ENCODE results near the gene FAM47A.

Gene FAM47A

GRCh38 chrX:34132028-34132427 lies at the start of gene FAM47A:
TSS of gene FAM47A (minus strand) at chrX:34132314. CDS start at chrX:34132278, 36 bp downstream.
- no peak within 1 kb of the TSS for H3K4me3 ChIP-seq (replicated peaks; ENCODE audit: low read depth, low read length)
- no peak for TF ChIP-seq CTCF (IDR thresholded peaks at IDR 0.05; ENCODE audit: insufficient read depth, low read length, poor library complexity, severe bottlenecking)
- no peaks in the 10 kb centered on the region for H3K36me3 ChIP-seq (ENCODE audit: control insufficient read depth, insufficient read depth, low read length)
- H3K27me3 ChIP-seq (replicated peaks; ENCODE audit: control insufficient read depth, insufficient read depth, low read length): no peaks in the 10 kb centered on the region
- no peak for DNase-seq (ENCODE audit: extremely low read depth, insufficient read length)

GRCh38 chrX:34147345-34147744 lies 15.2 kb upstream of the FAM47A start:
- no peak for DNase-seq (ENCODE audit: extremely low read depth, insufficient read length)

GRCh38 chrX:34146906-34147305 lies 14.8 kb upstream of the FAM47A start:
- no peaks in the 10 kb centered on the region for H3K36me3 ChIP-seq (ENCODE audit: control insufficient read depth, insufficient read depth, low read length)
- DNase-seq (ENCODE audit: extremely low read depth, insufficient read length): no peak
- H3K4me3 ChIP-seq (replicated peaks; ENCODE audit: low read depth, low read length): no peak overlapping the region
- TF ChIP-seq CTCF (IDR thresholded peaks at IDR 0.05; ENCODE audit: insufficient read depth, low read length, poor library complexity, severe bottlenecking): no peak
- H3K27me3 ChIP-seq (replicated peaks; ENCODE audit: control insufficient read depth, insufficient read depth, low read length): no peaks in the 10 kb centered on the region

More at GRCh38 chrX:34147345-34147744, 15.2 kb upstream of the FAM47A start:
- H3K36me3 ChIP-seq (ENCODE audit: control insufficient read depth, insufficient read depth, low read length): no peaks in the 10 kb centered on the region
- H3K27me3 ChIP-seq (replicated peaks; ENCODE audit: control insufficient read depth, insufficient read depth, low read length): no peaks in the 10 kb centered on the region
- no peak overlapping the region for H3K4me3 ChIP-seq (replicated peaks; ENCODE audit: low read depth, low read length)
- no peak for TF ChIP-seq CTCF (IDR thresholded peaks at IDR 0.05; ENCODE audit: insufficient read depth, low read length, poor library complexity, severe bottlenecking)

- Histone ChIP-seq H3K36me3 (ENCODE audit: control insufficient read depth, insufficient read depth, low read length) (no peaks in the 10 kb centered on the region), H3K27me3 (replicated peaks; ENCODE audit: control insufficient read depth, insufficient read depth, low read length) (no peaks in the 10 kb centered on the region), H3K4me3 (replicated peaks; ENCODE audit: low read depth, low read length) (no peak overlapping the region)
- TF ChIP-seq CTCF (IDR thresholded peaks at IDR 0.05; ENCODE audit: insufficient read depth, low read length, poor library complexity, severe bottlenecking): no peak
- DNase-seq (ENCODE audit: extremely low read depth, insufficient read length): no peak
Observed at GRCh38 chrX:34144246-34144645, 12.1 kb upstream of the FAM47A start.

GRCh38 chrX:34140816-34141215 lies 8.7 kb upstream of the FAM47A start:
- Histone ChIP-seq H3K27me3 (replicated peaks; ENCODE audit: control insufficient read depth, insufficient read depth, low read length) (no peaks in the 10 kb centered on the region), H3K36me3 (ENCODE audit: control insufficient read depth, insufficient read depth, low read length) (no peaks in the 10 kb centered on the region), H3K4me3 (replicated peaks; ENCODE audit: low read depth, low read length) (no peak overlapping the region)
- TF ChIP-seq CTCF (IDR thresholded peaks at IDR 0.05; ENCODE audit: insufficient read depth, low read length, poor library complexity, severe bottlenecking): no peak
- DNase-seq (ENCODE audit: extremely low read depth, insufficient read length): no peak
